HT1080 (cell line): Measurements from ENCODE around the gene EAF1. TPM values are rescaled to one million over a fixed set of nuclear protein-coding genes. Genes with fewer than 3 reads are reported as not detected.
A peak's percentile ranks its signal among the peaks of the same experiment; 100 is the strongest.
"Not testable (repeated sequence)": the region's sequence is repeated elsewhere in the genome, so short reads cannot be mapped to it uniquely, and the experiment has no call there.

Source experiments
- DNase-seq: peaks from one replicate; pipeline ENCODE4 v3.0.0-alpha.2; 2015; ENCODE audit warnings: low read depth
- total RNA-seq: library from RNA; depleted of rRNA; stranded (reverse); fragments of >200 nt; shearing (Covaris generic); gene quantifications from 2 replicates; pipeline ENCODE4 v1.2.3, GENCODE V29; 2014

Gene EAF1
- total RNA-seq, 1 experiment from 2014 or later, result 36.5 TPM

- peak; percentile 57 for DNase-seq
Measured at GRCh38 chr3:15405448-15406050, 21.8 kb upstream of the EAF1 start.

GRCh38 chr3:15409239-15409638 lies 18.2 kb upstream of the EAF1 start:
- no peak for DNase-seq

GRCh38 chr3:15409774-15410173 lies 17.6 kb upstream of the EAF1 start:
- no peak for DNase-seq

- not testable (repeated sequence) for DNase-seq
Measured at GRCh38 chr3:15410966-15411365, 16.4 kb upstream of the EAF1 start.

- DNase-seq, result peak; percentile 61
Measured at GRCh38 chr3:15420871-15421270, 6.5 kb upstream of the EAF1 start.

- DNase-seq, result no peak
Measured at GRCh38 chr3:15426579-15427118, 749 bp upstream of the EAF1 start.

- DNase-seq, result no peak
Measured at GRCh38 chr3:15427981-15428380, 583 bp downstream of the EAF1 start.

- peak; percentile 55 for DNase-seq
Measured at GRCh38 chr3:15428539-15428938, 1.1 kb downstream of the EAF1 start.

GRCh38 chr3:15429080-15429479 lies 1.7 kb downstream of the EAF1 start:
- no peak for DNase-seq

- no peak for DNase-seq
Measured at GRCh38 chr3:15430624-15431023, 3.2 kb downstream of the EAF1 start.

- DNase-seq, result no peak
Measured at GRCh38 chr3:15431256-15431837, 3.9 kb downstream of the EAF1 start.

GRCh38 chr3:15433531-15433930 lies 6.1 kb downstream of the EAF1 start:
- no peak for DNase-seq

- DNase-seq, result no peak
Measured at GRCh38 chr3:15434756-15435155, 7.4 kb downstream of the EAF1 start.

GRCh38 chr3:15436246-15436645 lies 8.8 kb downstream of the EAF1 start:
- DNase-seq, result no peak

- DNase-seq, result peak; percentile 56
Measured at GRCh38 chr3:15438983-15439382, 11.6 kb downstream of the EAF1 start.

- peak; percentile 88 for DNase-seq
Measured at GRCh38 chr3:15439476-15439875, 12.1 kb downstream of the EAF1 start.

- DNase-seq, result peak; percentile 87
Measured at GRCh38 chr3:15440891-15441290, 13.5 kb downstream of the EAF1 start.

- DNase-seq, result no peak
Measured at GRCh38 chr3:15443826-15444524, 16.6 kb downstream of the EAF1 start.

- DNase-seq, result no peak
Measured at GRCh38 chr3:15449489-15450224, 22.3 kb downstream of the EAF1 start.

- no peak for DNase-seq
Measured at GRCh38 chr3:15450438-15451215, 23.2 kb downstream of the EAF1 start.
